WTC11 (cell line): Measurements from ENCODE around the gene GRB7. TPM values are rescaled to one million over a fixed set of nuclear protein-coding genes. Genes with fewer than 3 reads are reported as not detected.

Source experiments
- ATAC-seq: fragments of 200-7000 bp; cut with Tn5 transposase; 2 replicates; pipeline ENCODE4 v1.10.0; 2021; ENCODE audit warnings: mild to moderate bottlenecking, moderate library complexity
- CTCF ChIA-PET: fragments of 300-600 bp; sonication (Branson Sonifier 250); formaldehyde crosslinking; loops from one replicate; lab custom pipeline; 2021; ENCODE audit warnings: antibody characterized with exemption; lab: Charles Lee
- POLR2A ChIA-PET: fragments of 350-600 bp; sonication (Branson Sonifier 250); formaldehyde crosslinking; loops from one replicate; lab custom pipeline; 2021; ENCODE audit warnings: antibody characterized with exemption; lab: Charles Lee
- DNase-seq: peaks from one replicate; pipeline ENCODE4 v3.0.0; 2021; ENCODE audit warnings: low spot score
- H3K27ac Mint-ChIP-seq: 2 replicates; pipeline ENCODE4 v1.8.0; 2021; ENCODE audit warnings: mixed read lengths
- H3K27me3 Mint-ChIP-seq: 2 replicates; pipeline ENCODE4 v1.8.0; 2021; ENCODE audit warnings: low read depth, mild to moderate bottlenecking, moderate library complexity, mixed read lengths
- H3K36me3 Mint-ChIP-seq: 2 replicates; pipeline ENCODE4 v1.8.0; 2021; ENCODE audit warnings: mixed read lengths
- H3K4me1 Mint-ChIP-seq: 2 replicates; pipeline ENCODE4 v1.8.0; 2022; ENCODE audit warnings: mixed read lengths
- H3K4me3 Mint-ChIP-seq: 2 replicates; pipeline ENCODE4 v1.8.0; 2021; ENCODE audit warnings: mild to moderate bottlenecking, moderate library complexity, mixed read lengths
- H3K9me3 Mint-ChIP-seq: 2 replicates; pipeline ENCODE4 v1.8.0; 2021; ENCODE audit warnings: mixed read lengths
- GTF2I ChIP-seq: fragments of 250-450 bp; sonication (Bioruptor Pico); conservative IDR thresholded peaks from 2 replicates; pipeline ENCODE4 v1.4.0; 2021; ENCODE audit warnings: mild to moderate bottlenecking
- HMGA2 ChIP-seq: fragments of 250-450 bp; sonication (Bioruptor Pico); IDR thresholded peaks from 2 replicates; pipeline ENCODE4 v1.4.0; 2021; ENCODE audit warnings: mild to moderate bottlenecking, moderate library complexity
- NFYB ChIP-seq: sonication (generic); formaldehyde crosslinking; conservative IDR thresholded peaks from 2 replicates; pipeline ENCODE4 v1.8.0; 2022; ENCODE audit warnings: low read depth, missing genetic modification reagents
- NR1H2 ChIP-seq: sonication (generic); formaldehyde crosslinking; IDR thresholded peaks from 2 replicates; pipeline ENCODE4 v1.9.0; 2021; ENCODE audit warnings: mild to moderate bottlenecking, moderate library complexity, missing genetic modification reagents
- OVOL2 ChIP-seq: fragments of 250-450 bp; sonication (Bioruptor Pico); IDR thresholded peaks from 2 replicates; pipeline ENCODE4 v1.9.0; 2021; ENCODE audit warnings: mild to moderate bottlenecking, borderline replicate concordance
- TCF7 ChIP-seq: sonication (generic); formaldehyde crosslinking; IDR thresholded peaks from 2 replicates; pipeline ENCODE4 v1.8.0; 2022; ENCODE audit warnings: mild to moderate bottlenecking, low read depth, missing genetic modification reagents, moderate library complexity
- ZNF396 ChIP-seq: fragments of 250-450 bp; sonication (Bioruptor Pico); IDR thresholded peaks from 2 replicates; pipeline ENCODE4 v1.8.0; 2021; ENCODE audit warnings: mild to moderate bottlenecking, moderate library complexity, borderline replicate concordance
- ZNF423 ChIP-seq: fragments of 250-450 bp; sonication (Bioruptor Pico); IDR thresholded peaks from 2 replicates; pipeline ENCODE4 v2.1.2; 2022; ENCODE audit warnings: mild to moderate bottlenecking, moderate library complexity
- total RNA-seq: library from RNA; stranded (reverse); gene quantifications from 3 replicates; pipeline ENCODE4 v1.2.3, GENCODE V29; 2021
- TF ChIP-seq, protein P1 (sequence below): sonication (generic); formaldehyde crosslinking; IDR thresholded peaks from 2 replicates; pipeline ENCODE4 v1.8.1; 2023; ENCODE audit warnings: mild to moderate bottlenecking, missing genetic modification reagents
- TF ChIP-seq, protein P2 (sequence below): fragments of 250-450 bp; sonication (Bioruptor Pico); IDR thresholded peaks from 2 replicates; pipeline ENCODE4 v2.1.2; 2022; ENCODE audit warnings: mild to moderate bottlenecking, moderate library complexity
- TF ChIP-seq, protein P3 (sequence below): sonication (generic); formaldehyde crosslinking; IDR thresholded peaks from 2 replicates; pipeline ENCODE4 v1.8.1; 2023; ENCODE audit warnings: mild to moderate bottlenecking, missing genetic modification reagents, moderate library complexity
- TF ChIP-seq, protein P4 (sequence below): sonication (generic); formaldehyde crosslinking; IDR thresholded peaks from 2 replicates; pipeline ENCODE4 v1.8.0; 2022; ENCODE audit warnings: mild to moderate bottlenecking, missing genetic modification reagents
- TF ChIP-seq, protein P5 (sequence below): sonication (generic); formaldehyde crosslinking; IDR thresholded peaks from 2 replicates; pipeline ENCODE4 v1.8.1; 2022; ENCODE audit warnings: mild to moderate bottlenecking, moderate library complexity, missing genetic modification reagents
- TF ChIP-seq, protein P6 (sequence below): sonication (generic); formaldehyde crosslinking; IDR thresholded peaks from 2 replicates; pipeline ENCODE4 v1.8.0; 2022; ENCODE audit warnings: missing genetic modification reagents
- TF ChIP-seq, protein P7 (sequence below): fragments of 250-450 bp; sonication (Bioruptor Pico); IDR thresholded peaks from 2 replicates; pipeline ENCODE4 v1.8.0; 2021; ENCODE audit warnings: mild to moderate bottlenecking
- TF ChIP-seq, protein P8 (sequence below): sonication (generic); formaldehyde crosslinking; conservative IDR thresholded peaks from 2 replicates; pipeline ENCODE4 v1.8.1; 2023; ENCODE audit warnings: mild to moderate bottlenecking, low read depth, missing genetic modification reagents, moderate library complexity

GRB7 gene
- total RNA-seq, 1 experiment from 2014 or later, result 48.5 TPM

DNA sequence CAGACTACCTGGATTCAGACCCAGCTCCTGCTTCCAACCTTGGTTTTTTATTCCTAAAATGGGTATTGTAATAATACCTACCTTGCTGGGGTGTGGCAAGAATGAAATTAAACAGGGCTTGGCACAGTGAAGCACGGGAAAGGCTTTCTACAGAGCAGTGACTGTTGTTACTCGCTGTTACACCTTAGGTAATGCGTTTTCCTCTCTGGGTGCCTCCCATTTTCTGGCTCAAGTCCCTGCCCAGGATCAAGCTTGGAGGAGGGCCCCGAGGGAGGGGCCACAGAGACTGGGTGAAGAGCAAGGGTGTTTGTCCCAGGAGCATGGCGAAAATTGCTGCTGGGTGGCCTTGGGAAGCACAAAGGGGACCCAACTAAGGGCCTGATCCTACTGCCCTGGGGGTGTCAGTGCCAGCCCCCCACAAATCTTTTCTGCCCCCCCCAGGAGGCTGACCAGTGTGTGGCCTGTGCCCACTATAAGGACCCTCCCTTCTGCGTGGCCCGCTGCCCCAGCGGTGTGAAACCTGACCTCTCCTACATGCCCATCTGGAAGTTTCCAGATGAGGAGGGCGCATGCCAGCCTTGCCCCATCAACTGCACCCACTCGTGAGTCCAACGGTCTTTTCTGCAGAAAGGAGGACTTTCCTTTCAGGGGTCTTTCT is 20.7 kb upstream of the GRB7 start (continued):
- TF ChIP-seq, protein P1, sequence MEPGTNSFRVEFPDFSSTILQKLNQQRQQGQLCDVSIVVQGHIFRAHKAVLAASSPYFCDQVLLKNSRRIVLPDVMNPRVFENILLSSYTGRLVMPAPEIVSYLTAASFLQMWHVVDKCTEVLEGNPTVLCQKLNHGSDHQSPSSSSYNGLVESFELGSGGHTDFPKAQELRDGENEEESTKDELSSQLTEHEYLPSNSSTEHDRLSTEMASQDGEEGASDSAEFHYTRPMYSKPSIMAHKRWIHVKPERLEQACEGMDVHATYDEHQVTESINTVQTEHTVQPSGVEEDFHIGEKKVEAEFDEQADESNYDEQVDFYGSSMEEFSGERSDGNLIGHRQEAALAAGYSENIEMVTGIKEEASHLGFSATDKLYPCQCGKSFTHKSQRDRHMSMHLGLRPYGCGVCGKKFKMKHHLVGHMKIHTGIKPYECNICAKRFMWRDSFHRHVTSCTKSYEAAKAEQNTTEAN (CRISPR knock-in tag), result no peak

DNA sequence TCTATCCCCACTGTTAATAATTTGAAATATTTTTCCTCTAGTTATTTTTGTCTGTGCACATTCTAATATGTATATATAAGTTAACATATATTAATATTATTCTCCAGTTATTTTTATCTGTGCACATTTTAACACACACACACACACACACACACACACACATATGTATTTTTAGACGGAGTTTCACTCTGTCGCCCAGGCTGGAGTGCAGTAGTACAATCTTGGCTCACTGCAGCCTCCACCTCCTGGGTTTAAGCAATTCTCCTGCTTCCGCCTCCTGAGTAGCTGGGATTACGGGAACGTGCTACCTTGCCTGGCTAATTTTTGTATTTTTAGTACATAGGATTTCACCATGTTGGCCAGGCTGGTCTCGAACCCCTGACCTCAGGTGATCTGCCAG is 20.1 kb upstream of the GRB7 start:
- peaks cover 42% of the 10 kb centered on the region for H3K36me3 Mint-ChIP-seq
- ATAC-seq, result no peak
- no peaks in the 10 kb centered on the region for H3K4me1 Mint-ChIP-seq
- H3K27ac Mint-ChIP-seq, result no peak overlapping the region
- H3K9me3 Mint-ChIP-seq, result no peaks in the 10 kb centered on the region
- TF ChIP-seq GTF2I (no peak), OVOL2 (CRISPR knock-in tag) (no peak), NR1H2 (no peak), HMGA2 (CRISPR knock-in tag) (no peak), ZNF396 (no peak)
- TF ChIP-seq, protein P2, sequence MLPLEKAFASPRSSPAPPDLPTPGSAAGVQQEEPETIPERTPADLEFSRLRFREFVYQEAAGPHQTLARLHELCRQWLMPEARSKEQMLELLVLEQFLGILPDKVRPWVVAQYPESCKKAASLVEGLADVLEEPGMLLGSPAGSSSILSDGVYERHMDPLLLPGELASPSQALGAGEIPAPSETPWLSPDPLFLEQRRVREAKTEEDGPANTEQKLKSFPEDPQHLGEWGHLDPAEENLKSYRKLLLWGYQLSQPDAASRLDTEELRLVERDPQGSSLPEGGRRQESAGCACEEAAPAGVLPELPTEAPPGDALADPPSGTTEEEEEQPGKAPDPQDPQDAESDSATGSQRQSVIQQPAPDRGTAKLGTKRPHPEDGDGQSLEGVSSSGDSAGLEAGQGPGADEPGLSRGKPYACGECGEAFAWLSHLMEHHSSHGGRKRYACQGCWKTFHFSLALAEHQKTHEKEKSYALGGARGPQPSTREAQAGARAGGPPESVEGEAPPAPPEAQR (CRISPR knock-in tag), result no peak
- TF ChIP-seq, protein P3, sequence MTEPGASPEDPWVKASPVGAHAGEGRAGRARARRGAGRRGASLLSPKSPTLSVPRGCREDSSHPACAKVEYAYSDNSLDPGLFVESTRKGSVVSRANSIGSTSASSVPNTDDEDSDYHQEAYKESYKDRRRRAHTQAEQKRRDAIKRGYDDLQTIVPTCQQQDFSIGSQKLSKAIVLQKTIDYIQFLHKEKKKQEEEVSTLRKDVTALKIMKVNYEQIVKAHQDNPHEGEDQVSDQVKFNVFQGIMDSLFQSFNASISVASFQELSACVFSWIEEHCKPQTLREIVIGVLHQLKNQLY (CRISPR knock-in tag), result no peak
- TF ChIP-seq, protein P4, sequence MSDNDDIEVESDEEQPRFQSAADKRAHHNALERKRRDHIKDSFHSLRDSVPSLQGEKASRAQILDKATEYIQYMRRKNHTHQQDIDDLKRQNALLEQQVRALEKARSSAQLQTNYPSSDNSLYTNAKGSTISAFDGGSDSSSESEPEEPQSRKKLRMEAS (CRISPR knock-in tag), result no peak
- POLR2A ChIA-PET, result no interaction called here
- H3K4me3 Mint-ChIP-seq, result no peak overlapping the region
- CTCF ChIA-PET, result interaction anchor here (1.1 kb wide), 1 partner anchor 49 kb away, joined by 3 read pairs; the partner anchor contains the start of gene PNMT
- no peak for DNase-seq
- H3K27me3 Mint-ChIP-seq, result no peaks in the 10 kb centered on the region

DNA sequence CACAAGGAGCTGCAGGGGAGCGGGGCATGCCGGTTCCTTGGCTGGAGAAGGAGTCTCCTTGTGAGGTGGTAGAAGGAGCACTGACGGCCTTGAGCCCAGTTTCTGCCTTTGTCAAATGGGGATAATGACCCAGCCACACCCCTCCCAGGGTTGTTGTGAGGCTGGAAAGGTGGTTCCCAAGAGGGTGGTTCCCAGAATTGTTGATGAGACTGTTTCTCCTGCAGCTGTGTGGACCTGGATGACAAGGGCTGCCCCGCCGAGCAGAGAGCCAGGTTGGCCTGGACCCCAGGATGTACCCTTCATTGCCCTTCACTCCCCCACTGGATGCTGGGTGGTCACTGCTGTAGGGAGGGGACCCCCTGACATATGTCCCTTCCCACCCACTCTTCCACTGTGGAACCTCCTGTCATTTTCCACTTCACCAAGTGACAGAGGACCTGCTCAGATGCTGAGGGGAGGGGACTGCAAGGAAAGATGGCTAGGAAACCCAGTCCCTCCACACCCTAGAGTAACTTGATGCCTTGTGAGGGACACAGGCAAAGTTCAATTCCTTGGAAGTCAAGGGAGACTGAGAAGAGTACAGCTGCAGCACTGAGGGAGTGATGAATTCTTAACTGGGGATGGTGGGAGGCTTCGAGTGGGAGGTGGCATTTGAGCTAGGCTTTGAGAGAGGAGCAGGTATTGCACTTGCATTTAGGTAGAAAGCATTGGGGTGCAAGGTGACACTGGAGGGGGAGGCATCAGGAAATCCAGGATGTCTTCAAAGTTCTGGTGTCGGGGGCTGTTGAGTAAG is 18.0 kb upstream of the GRB7 start:
- ChIA-PET POLR2A (interaction anchor here (0.6 kb wide), 1 partner anchor 10 kb away, joined by 4 read pairs; no protein-coding TSS in a partner anchor), CTCF (interaction anchor here (0.6 to 1.7 kb wide), 6 partner anchors 9 to 66 kb away, joined by 3 to 15 read pairs (median 4); no protein-coding TSS in a partner anchor)
- Mint-ChIP-seq H3K4me3 (no peak overlapping the region), H3K27me3 (no peaks in the 10 kb centered on the region), H3K27ac (peak overlapping the region; percentile 15; the same call in 1 of the 2 replicates), H3K4me1 (peaks cover 8% of the 10 kb centered on the region), H3K9me3 (no peaks in the 10 kb centered on the region), H3K36me3 (peaks cover 49% of the 10 kb centered on the region)
- DNase-seq (no peak), ATAC-seq (no peak)
- TF ChIP-seq NFYB (CRISPR knock-in tag) (no peak), TCF7 (CRISPR knock-in tag) (no peak), ZNF423 (CRISPR knock-in tag) (no peak)
- TF ChIP-seq, protein P5, sequence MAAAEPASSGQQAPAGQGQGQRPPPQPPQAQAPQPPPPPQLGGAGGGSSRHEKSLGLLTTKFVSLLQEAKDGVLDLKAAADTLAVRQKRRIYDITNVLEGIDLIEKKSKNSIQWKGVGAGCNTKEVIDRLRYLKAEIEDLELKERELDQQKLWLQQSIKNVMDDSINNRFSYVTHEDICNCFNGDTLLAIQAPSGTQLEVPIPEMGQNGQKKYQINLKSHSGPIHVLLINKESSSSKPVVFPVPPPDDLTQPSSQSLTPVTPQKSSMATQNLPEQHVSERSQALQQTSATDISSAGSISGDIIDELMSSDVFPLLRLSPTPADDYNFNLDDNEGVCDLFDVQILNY, result no peak
- TF ChIP-seq, protein P6, sequence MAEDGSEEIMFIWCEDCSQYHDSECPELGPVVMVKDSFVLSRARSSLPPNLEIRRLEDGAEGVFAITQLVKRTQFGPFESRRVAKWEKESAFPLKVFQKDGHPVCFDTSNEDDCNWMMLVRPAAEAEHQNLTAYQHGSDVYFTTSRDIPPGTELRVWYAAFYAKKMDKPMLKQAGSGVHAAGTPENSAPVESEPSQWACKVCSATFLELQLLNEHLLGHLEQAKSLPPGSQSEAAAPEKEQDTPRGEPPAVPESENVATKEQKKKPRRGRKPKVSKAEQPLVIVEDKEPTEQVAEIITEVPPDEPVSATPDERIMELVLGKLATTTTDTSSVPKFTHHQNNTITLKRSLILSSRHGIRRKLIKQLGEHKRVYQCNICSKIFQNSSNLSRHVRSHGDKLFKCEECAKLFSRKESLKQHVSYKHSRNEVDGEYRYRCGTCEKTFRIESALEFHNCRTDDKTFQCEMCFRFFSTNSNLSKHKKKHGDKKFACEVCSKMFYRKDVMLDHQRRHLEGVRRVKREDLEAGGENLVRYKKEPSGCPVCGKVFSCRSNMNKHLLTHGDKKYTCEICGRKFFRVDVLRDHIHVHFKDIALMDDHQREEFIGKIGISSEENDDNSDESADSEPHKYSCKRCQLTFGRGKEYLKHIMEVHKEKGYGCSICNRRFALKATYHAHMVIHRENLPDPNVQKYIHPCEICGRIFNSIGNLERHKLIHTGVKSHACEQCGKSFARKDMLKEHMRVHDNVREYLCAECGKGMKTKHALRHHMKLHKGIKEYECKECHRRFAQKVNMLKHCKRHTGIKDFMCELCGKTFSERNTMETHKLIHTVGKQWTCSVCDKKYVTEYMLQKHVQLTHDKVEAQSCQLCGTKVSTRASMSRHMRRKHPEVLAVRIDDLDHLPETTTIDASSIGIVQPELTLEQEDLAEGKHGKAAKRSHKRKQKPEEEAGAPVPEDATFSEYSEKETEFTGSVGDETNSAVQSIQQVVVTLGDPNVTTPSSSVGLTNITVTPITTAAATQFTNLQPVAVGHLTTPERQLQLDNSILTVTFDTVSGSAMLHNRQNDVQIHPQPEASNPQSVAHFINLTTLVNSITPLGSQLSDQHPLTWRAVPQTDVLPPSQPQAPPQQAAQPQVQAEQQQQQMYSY (CRISPR knock-in tag), result no peak
- TF ChIP-seq, protein P7, sequence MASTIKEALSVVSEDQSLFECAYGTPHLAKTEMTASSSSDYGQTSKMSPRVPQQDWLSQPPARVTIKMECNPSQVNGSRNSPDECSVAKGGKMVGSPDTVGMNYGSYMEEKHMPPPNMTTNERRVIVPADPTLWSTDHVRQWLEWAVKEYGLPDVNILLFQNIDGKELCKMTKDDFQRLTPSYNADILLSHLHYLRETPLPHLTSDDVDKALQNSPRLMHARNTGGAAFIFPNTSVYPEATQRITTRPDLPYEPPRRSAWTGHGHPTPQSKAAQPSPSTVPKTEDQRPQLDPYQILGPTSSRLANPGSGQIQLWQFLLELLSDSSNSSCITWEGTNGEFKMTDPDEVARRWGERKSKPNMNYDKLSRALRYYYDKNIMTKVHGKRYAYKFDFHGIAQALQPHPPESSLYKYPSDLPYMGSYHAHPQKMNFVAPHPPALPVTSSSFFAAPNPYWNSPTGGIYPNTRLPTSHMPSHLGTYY (CRISPR knock-in tag), result no peak
- TF ChIP-seq, protein P8, sequence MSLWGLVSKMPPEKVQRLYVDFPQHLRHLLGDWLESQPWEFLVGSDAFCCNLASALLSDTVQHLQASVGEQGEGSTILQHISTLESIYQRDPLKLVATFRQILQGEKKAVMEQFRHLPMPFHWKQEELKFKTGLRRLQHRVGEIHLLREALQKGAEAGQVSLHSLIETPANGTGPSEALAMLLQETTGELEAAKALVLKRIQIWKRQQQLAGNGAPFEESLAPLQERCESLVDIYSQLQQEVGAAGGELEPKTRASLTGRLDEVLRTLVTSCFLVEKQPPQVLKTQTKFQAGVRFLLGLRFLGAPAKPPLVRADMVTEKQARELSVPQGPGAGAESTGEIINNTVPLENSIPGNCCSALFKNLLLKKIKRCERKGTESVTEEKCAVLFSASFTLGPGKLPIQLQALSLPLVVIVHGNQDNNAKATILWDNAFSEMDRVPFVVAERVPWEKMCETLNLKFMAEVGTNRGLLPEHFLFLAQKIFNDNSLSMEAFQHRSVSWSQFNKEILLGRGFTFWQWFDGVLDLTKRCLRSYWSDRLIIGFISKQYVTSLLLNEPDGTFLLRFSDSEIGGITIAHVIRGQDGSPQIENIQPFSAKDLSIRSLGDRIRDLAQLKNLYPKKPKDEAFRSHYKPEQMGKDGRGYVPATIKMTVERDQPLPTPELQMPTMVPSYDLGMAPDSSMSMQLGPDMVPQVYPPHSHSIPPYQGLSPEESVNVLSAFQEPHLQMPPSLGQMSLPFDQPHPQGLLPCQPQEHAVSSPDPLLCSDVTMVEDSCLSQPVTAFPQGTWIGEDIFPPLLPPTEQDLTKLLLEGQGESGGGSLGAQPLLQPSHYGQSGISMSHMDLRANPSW (CRISPR knock-in tag), result no peak
